Measurements from ENCODE around the gene RAB3C.

Gene RAB3C

DNA sequence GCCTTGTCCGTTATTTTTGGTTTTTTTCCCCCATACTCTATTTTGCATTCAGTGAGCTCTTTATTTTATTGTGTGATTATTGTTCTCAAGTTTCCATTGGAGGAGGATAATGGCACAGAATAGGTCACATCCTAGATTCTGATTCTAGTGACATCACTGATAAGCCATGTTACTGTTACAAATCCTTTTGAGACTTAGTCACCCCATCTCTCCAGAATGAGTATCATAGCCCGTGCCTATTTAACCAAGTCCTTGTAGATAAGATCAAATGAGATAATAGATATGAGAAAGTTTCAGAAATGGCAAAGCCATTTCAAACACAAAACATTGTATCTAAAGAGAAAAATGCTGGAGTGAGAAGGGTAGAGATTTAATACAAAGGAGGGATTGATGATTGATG is 242.6 kb downstream of the RAB3C start:
- TF ChIP-seq EZH2phosphoT487 (IDR thresholded peaks at IDR 0.05; ENCODE audit: low read length): no peak
- no peak for TF ChIP-seq CTCF (IDR thresholded peaks at IDR 0.05; ENCODE audit: low read length)
- TF ChIP-seq EZH2 (optimal IDR thresholded peaks at IDR 0.05; ENCODE audit: low read depth, low read length): no peak
- Histone ChIP-seq H2AFZ (ENCODE audit: low read length) (no peak overlapping the region), H3F3A (ENCODE audit: insufficient read depth, low read length) (no peaks in the 10 kb centered on the region), H3K36me3 (replicated peaks; ENCODE audit: insufficient read depth, low read length) (no peaks in the 10 kb centered on the region), H3K79me2 (ENCODE audit: low read length) (no peaks in the 10 kb centered on the region), H3K27ac (ENCODE audit: low read length) (no peak overlapping the region), H3K4me1 (ENCODE audit: low read length) (no peaks in the 10 kb centered on the region), H4K20me1 (ENCODE audit: insufficient read depth, low read length) (no peaks in the 10 kb centered on the region), H3K27me3 (replicated peaks; ENCODE audit: insufficient read depth, low read length) (no peaks in the 10 kb centered on the region), H3K4me3 (ENCODE audit: low read length) (no peak overlapping the region), H3K9me3 (replicated peaks; ENCODE audit: insufficient read depth, low read length) (no peaks in the 10 kb centered on the region), H3K4me2 (ENCODE audit: low read depth, low read length) (no peak overlapping the region), H3K9ac (ENCODE audit: low read length) (no peak overlapping the region), H3K9me2 (replicated peaks; ENCODE audit: insufficient read depth, low read length) (no peaks in the 10 kb centered on the region)
- DNase-seq: no peak

DNA sequence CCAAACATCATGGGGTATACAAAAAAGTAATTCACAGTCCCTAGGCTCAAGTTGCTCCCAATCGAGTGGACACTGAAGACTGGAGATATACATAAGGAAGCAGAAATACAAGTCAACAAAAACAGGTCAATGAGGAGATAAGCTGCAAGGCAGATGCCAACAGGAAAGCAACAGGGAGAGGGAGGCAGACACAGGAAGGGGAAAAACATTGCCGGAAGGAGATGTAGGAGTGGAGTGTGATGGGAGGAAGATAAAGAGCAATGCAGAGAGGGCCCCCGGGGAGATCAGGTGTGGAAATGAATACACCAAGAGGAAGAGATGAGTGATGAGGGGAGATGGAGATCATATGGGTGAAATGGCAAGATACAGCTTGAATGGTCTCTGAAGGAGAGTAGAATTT is 243.0 kb downstream of the RAB3C start:
- Histone ChIP-seq H3K36me3 (replicated peaks; ENCODE audit: insufficient read depth, low read length) (no peaks in the 10 kb centered on the region), H3K4me2 (ENCODE audit: low read depth, low read length) (no peak overlapping the region)
- TF ChIP-seq CTCF (IDR thresholded peaks at IDR 0.05; ENCODE audit: low read length) (no peak), EZH2 (optimal IDR thresholded peaks at IDR 0.05; ENCODE audit: low read depth, low read length) (no peak), EZH2phosphoT487 (IDR thresholded peaks at IDR 0.05; ENCODE audit: low read length) (no peak)

DNA sequence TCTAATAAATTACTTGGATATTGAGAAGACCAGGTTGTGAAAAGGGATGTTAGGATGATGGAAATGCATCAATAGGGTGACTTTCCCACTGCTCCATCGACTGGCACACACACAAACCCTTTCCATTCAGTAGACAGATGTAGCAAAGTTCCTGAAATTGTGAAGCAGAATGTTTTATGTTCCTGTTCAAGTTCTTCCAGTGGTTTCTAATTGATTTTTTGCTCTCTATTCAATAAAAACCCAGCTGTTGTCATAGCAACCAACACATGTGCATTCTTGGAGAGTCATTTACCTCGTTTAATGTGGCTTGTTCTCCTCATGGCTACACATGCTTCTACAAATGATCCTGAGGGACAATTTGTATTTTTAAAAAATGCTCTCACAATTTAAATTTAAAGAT is 244.6 kb downstream of the RAB3C start:
- no peaks in the 10 kb centered on the region for H3K4me1 ChIP-seq (ENCODE audit: low read length)
- H3K27ac ChIP-seq (ENCODE audit: low read length): no peak overlapping the region
- no peaks in the 10 kb centered on the region for H3K36me3 ChIP-seq (replicated peaks; ENCODE audit: insufficient read depth, low read length)
- H3K79me2 ChIP-seq (ENCODE audit: low read length): no peaks in the 10 kb centered on the region
- no peaks in the 10 kb centered on the region for H3K9me2 ChIP-seq (replicated peaks; ENCODE audit: insufficient read depth, low read length)
- H3K9me3 ChIP-seq (replicated peaks; ENCODE audit: insufficient read depth, low read length): no peaks in the 10 kb centered on the region
- no peak overlapping the region for H2AFZ ChIP-seq (ENCODE audit: low read length)
- H3K4me2 ChIP-seq (ENCODE audit: low read depth, low read length): no peak overlapping the region
- no peaks in the 10 kb centered on the region for H3F3A ChIP-seq (ENCODE audit: insufficient read depth, low read length)
- TF ChIP-seq CTCF (IDR thresholded peaks at IDR 0.05; ENCODE audit: low read length) (no peak), EZH2phosphoT487 (IDR thresholded peaks at IDR 0.05; ENCODE audit: low read length) (no peak), EZH2 (optimal IDR thresholded peaks at IDR 0.05; ENCODE audit: low read depth, low read length) (no peak)
- H4K20me1 ChIP-seq (ENCODE audit: insufficient read depth, low read length): no peaks in the 10 kb centered on the region
- no peak overlapping the region for H3K9ac ChIP-seq (ENCODE audit: low read length)
- no peak for DNase-seq
- H3K4me3 ChIP-seq (ENCODE audit: low read length): no peak overlapping the region
- H3K27me3 ChIP-seq (replicated peaks; ENCODE audit: insufficient read depth, low read length): no peaks in the 10 kb centered on the region

More for the DNA sequence above, 243.0 kb downstream of the RAB3C start:
- Histone ChIP-seq H3K79me2 (ENCODE audit: low read length) (no peaks in the 10 kb centered on the region), H3K4me1 (ENCODE audit: low read length) (no peaks in the 10 kb centered on the region), H3K27me3 (replicated peaks; ENCODE audit: insufficient read depth, low read length) (no peaks in the 10 kb centered on the region), H3K9me2 (replicated peaks; ENCODE audit: insufficient read depth, low read length) (no peaks in the 10 kb centered on the region), H4K20me1 (ENCODE audit: insufficient read depth, low read length) (no peaks in the 10 kb centered on the region), H3K27ac (ENCODE audit: low read length) (no peak overlapping the region), H2AFZ (ENCODE audit: low read length) (no peak overlapping the region), H3F3A (ENCODE audit: insufficient read depth, low read length) (no peaks in the 10 kb centered on the region), H3K4me3 (ENCODE audit: low read length) (no peak overlapping the region), H3K9ac (ENCODE audit: low read length) (no peak overlapping the region), H3K9me3 (replicated peaks; ENCODE audit: insufficient read depth, low read length) (no peaks in the 10 kb centered on the region)
- DNase-seq: no peak
